Liver (tissue), 3 donors: Measurements from ENCODE around the gene GPATCH2.

Source experiments
- CTCF ChIP-seq: fragments of 150-350 bp; IDR thresholded peaks from 2 replicates; pipeline ENCODE4 v1.5.1; 2017; ENCODE audit warnings: improper control_type of control experiment, low read depth, low read length; ENCODE audit not compliant: missing input control
- FOXA1 ChIP-seq: IDR thresholded peaks from 2 replicates; pipeline ENCODE4 v1.6.1; 2016; ENCODE audit warnings: antibody characterized with exemption
- SP1 ChIP-seq: IDR thresholded peaks from 2 replicates; pipeline ENCODE4 v1.6.1; 2018; ENCODE audit warnings: antibody characterized with exemption, mild to moderate bottlenecking
- donor health status: healthy.
- donor health status: healthy.

DNA sequence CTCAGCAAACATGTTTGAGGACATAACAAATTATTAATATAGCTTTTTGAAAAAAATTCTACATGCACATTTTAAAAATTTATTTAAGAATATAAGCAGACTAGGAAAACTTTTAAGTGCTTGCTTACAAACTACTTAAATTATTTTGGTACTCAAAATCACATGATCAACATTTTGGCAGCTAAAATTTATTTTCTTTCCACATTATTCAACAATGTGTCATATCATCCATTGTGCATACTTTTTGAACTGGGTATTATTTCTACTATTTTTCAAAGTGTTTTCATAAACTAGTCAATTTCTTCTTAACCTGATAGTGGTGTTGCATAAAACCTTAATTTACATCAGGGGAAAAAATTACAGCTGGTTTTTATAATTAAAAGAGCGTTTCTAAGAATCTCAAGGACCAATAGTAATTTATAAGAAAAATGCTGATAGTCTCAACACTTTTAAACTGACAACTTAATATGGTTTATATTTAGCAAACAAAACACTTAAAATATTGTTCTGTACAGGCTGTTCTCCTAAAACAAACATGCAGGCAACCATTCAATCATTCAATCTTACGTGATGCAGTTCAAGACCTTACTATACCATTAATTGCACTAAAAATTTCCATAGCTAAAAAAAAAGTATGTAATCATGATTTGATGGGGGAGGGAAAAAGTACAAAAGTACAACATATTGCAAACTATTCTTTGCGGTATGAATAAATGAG lies 105.0 kb downstream of the GPATCH2 start:
- no peak for TF ChIP-seq CTCF
- TF ChIP-seq SP1: no peak
- no peak for TF ChIP-seq FOXA1
